ENCODE measurements around the gene TRIM13.

DNA sequence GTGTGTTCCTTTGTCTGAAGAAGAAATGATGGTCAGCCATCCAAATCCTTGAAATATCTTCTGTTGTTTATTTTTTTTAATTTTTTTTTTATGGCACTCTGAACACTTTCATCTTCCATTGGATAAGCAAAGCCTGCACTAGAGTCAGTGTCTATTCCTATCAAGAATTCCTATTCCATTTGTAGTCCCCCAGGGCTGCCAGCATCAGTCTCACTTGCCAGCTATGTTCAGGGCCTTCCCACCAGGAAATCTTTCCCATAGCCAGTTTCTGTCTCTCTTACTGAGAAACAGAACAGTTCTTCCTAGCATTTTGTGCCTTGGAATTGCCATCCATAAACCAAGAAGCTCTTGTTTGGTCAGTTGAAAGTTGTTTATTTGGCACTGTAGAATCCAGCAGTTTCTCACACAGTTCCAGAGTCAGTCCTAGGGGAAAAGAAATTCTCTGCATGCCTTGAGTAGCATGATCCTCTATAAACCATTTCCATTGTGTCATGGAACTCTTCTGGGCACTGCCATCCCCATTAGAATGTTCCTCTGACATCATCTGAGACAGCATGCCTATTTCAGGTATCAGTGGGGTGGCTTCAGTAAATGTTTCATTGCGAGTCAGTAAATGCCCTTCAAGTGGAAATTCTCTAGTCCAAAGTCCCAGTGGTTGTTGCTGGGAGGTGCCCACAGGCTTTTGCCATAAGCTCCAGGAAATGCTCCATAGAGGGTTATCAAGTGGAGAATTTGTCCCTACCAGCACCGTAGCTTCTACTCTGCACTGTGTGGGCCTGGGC is 42.0 kb upstream of the TRIM13 start:
- TF ChIP-seq, protein P1, sequence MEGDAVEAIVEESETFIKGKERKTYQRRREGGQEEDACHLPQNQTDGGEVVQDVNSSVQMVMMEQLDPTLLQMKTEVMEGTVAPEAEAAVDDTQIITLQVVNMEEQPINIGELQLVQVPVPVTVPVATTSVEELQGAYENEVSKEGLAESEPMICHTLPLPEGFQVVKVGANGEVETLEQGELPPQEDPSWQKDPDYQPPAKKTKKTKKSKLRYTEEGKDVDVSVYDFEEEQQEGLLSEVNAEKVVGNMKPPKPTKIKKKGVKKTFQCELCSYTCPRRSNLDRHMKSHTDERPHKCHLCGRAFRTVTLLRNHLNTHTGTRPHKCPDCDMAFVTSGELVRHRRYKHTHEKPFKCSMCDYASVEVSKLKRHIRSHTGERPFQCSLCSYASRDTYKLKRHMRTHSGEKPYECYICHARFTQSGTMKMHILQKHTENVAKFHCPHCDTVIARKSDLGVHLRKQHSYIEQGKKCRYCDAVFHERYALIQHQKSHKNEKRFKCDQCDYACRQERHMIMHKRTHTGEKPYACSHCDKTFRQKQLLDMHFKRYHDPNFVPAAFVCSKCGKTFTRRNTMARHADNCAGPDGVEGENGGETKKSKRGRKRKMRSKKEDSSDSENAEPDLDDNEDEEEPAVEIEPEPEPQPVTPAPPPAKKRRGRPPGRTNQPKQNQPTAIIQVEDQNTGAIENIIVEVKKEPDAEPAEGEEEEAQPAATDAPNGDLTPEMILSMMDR (IDR thresholded peaks at IDR 0.05; ENCODE audit: low read depth, low read length): no peak
- no peak for TF ChIP-seq POLR2A (IDR thresholded peaks at IDR 0.05; ENCODE audit: extremely low read depth, insufficient read length)
- no peak for TF ChIP-seq MYC (IDR thresholded peaks at IDR 0.05; ENCODE audit: low read depth, low read length)

All from NB4 (cell line).